ENCODE results near the gene ZNF692.

ZNF692 gene

GRCh38 chr1:248825136-248825535 lies 33.7 kb downstream of the ZNF692 start:
- DNase-seq (ENCODE audit: low spot score) = peak; percentile 58

- no peak for DNase-seq (ENCODE audit: low spot score)
Measured at GRCh38 chr1:248824701-248825100, 34.2 kb downstream of the ZNF692 start.

DNA sequence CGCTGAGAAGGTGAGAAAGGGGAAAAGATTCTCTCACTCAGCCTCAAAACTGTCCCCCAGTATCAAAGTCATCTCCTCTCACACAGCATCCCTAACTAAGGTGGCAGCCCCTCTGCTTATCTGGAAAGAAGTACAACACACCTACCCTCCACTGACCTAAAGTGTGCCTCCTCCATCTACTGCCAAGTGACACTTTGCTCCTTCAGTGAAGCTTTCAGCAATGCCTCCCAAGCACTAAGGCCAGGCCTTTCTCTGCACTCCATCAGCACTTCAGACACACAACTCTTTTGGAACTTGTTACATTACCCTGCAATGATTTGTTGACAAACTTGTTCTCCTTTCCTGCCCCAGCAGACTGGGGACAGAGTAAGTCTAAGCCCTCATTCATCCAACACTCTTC lies 34.6 kb downstream of the ZNF692 start:
- DNase-seq (ENCODE audit: low spot score) = no peak

DNA sequence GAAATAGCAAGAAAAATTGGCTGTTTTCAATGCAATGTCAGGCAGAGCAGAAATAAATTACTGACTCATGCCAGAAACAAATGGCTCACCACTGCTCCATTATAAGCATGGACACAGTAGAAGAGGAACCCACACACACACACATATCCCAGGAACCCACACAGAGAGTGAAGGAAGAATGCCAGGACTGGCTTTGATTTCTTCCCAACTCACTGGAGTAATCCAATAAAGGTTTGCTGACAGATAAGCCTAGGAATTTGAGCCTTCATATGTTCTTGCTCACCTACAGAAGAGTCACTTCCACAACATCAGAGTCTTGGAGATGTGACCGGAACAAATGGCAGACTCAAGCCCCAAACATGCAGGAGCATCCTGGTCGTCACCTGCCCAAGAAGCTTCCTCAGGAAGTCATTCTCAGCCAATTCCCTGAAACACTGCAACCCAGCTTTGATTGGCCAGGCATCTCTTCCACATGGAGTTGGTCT lies 35.3 kb downstream of the ZNF692 start:
- peak; percentile 78 for DNase-seq (ENCODE audit: low spot score)

DNA sequence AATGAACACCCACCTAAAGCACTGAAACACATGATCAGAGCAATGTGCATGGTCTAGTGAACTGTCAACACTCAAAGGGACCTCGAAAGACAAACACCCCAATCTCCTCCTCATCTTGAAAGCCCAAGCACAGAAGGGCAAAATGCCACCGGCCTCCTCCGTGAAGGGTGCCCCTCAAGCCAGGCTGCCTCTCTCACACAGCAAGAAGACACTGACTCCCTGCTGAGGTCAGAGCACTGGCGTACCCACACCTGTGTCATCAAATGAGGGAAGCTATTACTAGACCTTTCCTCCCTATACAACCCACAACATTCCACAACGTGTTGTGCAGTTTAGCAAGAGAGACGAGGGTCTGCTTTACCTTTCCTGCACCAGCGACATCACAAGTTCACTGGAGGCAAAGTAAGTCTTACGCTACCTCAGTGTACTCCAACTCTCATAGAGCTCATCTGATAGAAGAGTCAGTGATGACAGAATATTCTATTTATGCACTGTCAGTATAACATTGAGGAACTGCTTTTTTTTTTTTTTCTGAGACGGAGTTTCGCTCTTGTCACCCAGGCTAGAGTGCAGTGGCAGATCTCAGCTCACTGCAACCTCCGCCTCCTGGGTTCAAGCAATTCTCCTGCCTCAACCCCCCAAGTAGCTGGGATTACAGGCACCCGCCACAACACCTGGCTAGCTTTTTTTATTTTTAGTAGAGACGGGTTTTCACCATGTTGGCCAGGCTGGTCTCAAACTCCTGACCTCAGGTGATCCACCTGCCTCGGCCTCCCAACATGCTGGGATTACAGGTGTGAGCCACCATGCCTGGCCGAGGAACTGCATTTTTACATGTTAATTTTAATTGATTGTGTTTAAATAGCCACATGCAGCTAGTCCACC lies 36.5 kb downstream of the ZNF692 start:
- DNase-seq (ENCODE audit: low spot score) = no peak

- DNase-seq (ENCODE audit: low spot score) = no peak
Measured at GRCh38 chr1:248821641-248822040, 37.2 kb downstream of the ZNF692 start.

- peak; percentile 87 for DNase-seq (ENCODE audit: low spot score)
Measured at GRCh38 chr1:248821101-248821500, 37.8 kb downstream of the ZNF692 start.

DNA sequence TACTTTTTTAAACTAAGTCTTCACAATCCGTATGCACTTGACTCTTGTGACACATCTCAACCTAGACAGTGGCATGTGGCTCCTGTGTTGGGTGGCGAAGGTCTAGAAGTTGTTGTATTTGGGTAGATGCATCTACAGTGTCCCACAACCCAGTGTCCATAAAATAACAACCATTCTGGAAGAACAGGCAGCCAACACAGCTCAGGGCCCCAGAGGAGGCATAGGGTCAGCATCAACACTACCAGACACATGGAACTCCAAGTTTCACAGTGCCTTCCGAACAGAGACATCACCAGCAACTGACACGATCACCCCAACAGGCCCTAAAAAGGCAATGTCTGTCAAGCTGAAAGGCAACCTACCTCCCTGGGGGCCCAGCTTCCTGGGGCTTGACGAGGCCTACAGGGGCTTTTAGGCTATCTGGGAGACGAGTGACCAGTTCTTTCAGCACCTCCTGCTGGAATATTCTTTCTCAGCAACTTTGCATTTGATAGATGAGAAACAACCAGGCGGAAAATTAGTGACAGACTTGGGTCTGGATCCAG lies 38.8 kb downstream of the ZNF692 start:
- DNase-seq (ENCODE audit: low spot score) = no peak

GRCh38 chr1:248818505-248819374 lies 40.1 kb downstream of the ZNF692 start:
- no peak for DNase-seq (ENCODE audit: low spot score)

GRCh38 chr1:248817065-248817464 lies 41.8 kb downstream of the ZNF692 start:
- no peak for DNase-seq (ENCODE audit: low spot score)

GRCh38 chr1:248816042-248816851 lies 42.6 kb downstream of the ZNF692 start:
- DNase-seq (ENCODE audit: low spot score) = no peak

DNA sequence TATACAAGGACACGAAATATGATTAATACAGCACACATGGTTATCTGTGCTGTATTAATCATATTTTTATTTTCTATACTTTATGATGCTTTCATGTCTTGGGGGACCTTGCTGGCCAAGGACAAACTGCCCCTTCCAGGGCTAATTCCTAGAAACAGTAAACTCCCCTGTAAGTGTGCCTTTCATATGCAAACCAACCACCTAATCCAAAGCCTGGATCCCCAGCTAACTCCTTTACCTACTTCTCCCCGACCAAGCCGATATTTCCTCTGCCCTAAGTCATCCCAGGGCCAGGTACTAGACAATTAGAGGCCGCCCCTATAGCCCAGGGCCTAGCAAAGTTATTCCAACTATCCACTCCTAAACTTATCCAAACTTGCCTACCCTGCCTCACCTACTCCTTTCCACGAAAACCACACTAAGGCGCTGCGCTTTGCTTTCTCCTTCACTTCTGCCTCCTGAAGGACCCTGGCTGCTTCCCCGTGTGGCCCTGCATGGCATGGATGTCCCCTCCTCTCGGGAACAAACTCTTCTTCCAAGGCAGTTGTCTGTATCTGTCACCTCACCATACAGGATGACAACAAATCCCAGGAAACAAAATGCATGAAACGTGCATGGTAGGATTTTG lies 43.4 kb downstream of the ZNF692 start:
- no peak for DNase-seq (ENCODE audit: low spot score)

DNA sequence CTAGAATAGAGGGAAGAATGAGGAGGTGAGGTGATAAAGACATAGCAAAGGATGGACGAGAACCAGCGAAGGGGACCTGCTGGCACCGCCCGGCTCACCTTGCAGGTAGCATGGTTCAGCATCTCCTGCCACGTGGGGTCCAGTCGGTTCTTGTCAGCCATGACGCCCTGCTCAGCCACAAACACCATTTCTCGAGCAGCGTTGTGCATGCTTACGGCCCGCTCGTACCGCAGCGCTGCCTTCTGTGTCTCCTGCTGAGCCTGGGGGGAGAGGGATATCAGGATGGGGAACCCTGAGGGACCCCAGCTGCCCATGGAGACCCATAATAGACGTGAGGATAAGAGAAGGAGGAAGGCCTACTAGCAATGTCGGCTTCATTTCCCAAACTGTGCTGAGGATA lies 44.5 kb downstream of the ZNF692 start:
- no peak for DNase-seq (ENCODE audit: low spot score)

DNA sequence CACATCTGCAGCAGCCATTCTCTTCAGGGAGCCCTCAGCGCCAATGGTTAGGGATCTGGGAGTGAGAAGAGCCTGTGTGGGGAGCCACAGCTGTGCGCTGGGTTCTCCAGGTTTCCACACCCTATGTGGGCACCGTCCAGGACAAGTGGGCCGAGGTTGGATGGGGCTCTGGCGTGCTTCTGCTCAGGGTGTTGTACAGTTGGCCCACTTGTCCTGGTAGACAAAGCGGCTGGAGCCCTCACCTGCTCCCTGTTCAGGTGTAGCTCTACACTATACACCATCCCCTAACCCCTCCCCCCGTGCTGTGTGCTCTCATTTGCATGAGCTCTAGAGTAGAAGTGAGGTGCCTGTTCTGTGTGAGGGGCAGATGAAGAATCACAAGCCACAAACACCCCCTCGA lies 45.3 kb downstream of the ZNF692 start:
- no peak for DNase-seq (ENCODE audit: low spot score)

DNA sequence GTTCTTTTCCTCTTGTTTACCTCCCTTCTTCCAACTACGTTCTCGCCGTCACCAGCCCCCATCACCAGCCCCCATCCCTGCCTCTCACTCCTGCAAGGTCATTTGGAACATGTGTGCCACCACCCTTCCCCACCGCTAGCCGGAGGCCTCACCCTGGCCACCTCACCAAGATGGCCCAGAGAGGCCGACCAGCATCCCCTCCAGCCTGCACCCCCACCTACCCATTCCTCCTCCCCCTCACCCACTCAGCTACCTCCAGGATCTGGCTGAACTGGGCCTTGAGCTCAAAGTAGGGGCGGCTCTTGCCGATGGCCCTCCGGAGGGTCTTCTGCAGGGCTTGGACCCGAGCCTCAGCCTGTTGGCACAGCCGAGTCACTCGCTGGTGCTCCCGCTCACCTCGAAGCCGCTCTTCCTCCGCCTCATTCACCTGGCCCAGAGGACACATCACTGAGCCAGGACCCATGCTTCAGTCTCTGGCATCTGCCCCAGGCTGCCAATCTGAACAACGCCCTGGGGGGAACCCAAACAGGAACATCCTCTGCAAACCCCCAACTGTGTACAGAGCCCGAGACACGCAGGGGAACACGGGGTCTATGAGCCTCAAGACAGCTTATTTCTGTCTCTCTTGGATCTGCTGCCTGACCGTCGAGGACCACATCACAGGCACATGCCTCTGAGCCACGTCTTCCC lies 46.0 kb downstream of the ZNF692 start:
- no peak for DNase-seq (ENCODE audit: low spot score)

- no peak for DNase-seq (ENCODE audit: low spot score)
Measured at GRCh38 chr1:248811514-248812490, 47.1 kb downstream of the ZNF692 start.

- peak; percentile 48 for DNase-seq (ENCODE audit: low spot score)
Measured at GRCh38 chr1:248810727-248811513, 48.0 kb downstream of the ZNF692 start.

- DNase-seq (ENCODE audit: low spot score) = no peak
Measured at GRCh38 chr1:248810000-248810726, 48.7 kb downstream of the ZNF692 start.
